ENCODE data around the gene ROBO2. TPM values are rescaled to one million over a fixed set of nuclear protein-coding genes. Genes with fewer than 3 reads are reported as not detected.

ROBO2 gene
- polyA plus RNA-seq, 1 donor from 2014 or later: 55.5 TPM

DNA sequence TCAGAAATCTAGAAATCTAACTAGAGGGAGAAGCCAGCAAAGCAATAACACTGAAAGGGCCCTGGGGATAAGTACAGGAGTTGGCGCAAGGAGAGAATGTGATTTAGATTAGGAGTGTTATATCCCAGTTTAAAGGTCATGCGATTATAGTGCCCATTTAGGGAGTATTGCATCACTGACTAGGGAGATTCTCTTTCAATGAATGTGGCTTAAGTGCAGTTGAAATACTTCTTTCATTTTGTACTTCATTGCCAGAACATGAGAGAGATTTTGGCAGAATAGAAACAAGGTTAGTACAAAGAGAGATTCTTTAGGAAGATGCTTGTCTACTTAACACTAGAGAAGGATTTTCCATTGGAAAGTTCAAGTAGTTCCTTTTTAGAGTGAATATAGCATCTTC, 13.9 kb downstream of the ROBO2 start:
- Histone ChIP-seq H3K9ac (ENCODE audit: low read length) (no peak overlapping the region), H2AFZ (ENCODE audit: low read depth, low read length) (no peak overlapping the region), H3K79me2 (replicated peaks; ENCODE audit: insufficient read depth, low read length) (peaks cover 26% of the 10 kb centered on the region), H4K20me1 (ENCODE audit: insufficient read depth) (no peaks in the 10 kb centered on the region), H3F3A (ENCODE audit: insufficient read depth, low read length, poor library complexity, severe bottlenecking) (no peaks in the 10 kb centered on the region), H3K9me3 (ENCODE audit: low read length) (no peaks in the 10 kb centered on the region), H3K4me3 (ENCODE audit: low read length) (no peak overlapping the region), H3K9me2 (ENCODE audit: insufficient read depth, low read length) (no peaks in the 10 kb centered on the region), H3K27ac (ENCODE audit: low read length) (no peak overlapping the region), H3K4me2 (ENCODE audit: low read length) (no peak overlapping the region), H3K27me3 (ENCODE audit: insufficient read depth, low read depth, low read length) (no peaks in the 10 kb centered on the region), H3K36me3 (ENCODE audit: insufficient read depth, low read length) (no peaks in the 10 kb centered on the region)
- TF ChIP-seq SMC3 (conservative IDR thresholded peaks at IDR 0.05; ENCODE audit: poor library complexity) (no peak), EZH2 (IDR thresholded peaks at IDR 0.05; ENCODE audit: borderline replicate concordance, insufficient read depth, low read length, poor library complexity, severe bottlenecking) (no peak), POLR2AphosphoS5 (IDR thresholded peaks at IDR 0.05) (no peak), EP300 (conservative IDR thresholded peaks at IDR 0.05; ENCODE audit: poor library complexity, severe bottlenecking) (no peak), MXI1 (conservative IDR thresholded peaks at IDR 0.05; ENCODE audit: poor library complexity, severe bottlenecking) (no peak), RAD21 (conservative IDR thresholded peaks at IDR 0.05) (no peak)
- TF ChIP-seq, protein P1, sequence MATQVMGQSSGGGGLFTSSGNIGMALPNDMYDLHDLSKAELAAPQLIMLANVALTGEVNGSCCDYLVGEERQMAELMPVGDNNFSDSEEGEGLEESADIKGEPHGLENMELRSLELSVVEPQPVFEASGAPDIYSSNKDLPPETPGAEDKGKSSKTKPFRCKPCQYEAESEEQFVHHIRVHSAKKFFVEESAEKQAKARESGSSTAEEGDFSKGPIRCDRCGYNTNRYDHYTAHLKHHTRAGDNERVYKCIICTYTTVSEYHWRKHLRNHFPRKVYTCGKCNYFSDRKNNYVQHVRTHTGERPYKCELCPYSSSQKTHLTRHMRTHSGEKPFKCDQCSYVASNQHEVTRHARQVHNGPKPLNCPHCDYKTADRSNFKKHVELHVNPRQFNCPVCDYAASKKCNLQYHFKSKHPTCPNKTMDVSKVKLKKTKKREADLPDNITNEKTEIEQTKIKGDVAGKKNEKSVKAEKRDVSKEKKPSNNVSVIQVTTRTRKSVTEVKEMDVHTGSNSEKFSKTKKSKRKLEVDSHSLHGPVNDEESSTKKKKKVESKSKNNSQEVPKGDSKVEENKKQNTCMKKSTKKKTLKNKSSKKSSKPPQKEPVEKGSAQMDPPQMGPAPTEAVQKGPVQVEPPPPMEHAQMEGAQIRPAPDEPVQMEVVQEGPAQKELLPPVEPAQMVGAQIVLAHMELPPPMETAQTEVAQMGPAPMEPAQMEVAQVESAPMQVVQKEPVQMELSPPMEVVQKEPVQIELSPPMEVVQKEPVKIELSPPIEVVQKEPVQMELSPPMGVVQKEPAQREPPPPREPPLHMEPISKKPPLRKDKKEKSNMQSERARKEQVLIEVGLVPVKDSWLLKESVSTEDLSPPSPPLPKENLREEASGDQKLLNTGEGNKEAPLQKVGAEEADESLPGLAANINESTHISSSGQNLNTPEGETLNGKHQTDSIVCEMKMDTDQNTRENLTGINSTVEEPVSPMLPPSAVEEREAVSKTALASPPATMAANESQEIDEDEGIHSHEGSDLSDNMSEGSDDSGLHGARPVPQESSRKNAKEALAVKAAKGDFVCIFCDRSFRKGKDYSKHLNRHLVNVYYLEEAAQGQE (IDR thresholded peaks at IDR 0.05; ENCODE audit: borderline replicate concordance): no peak
- TF ChIP-seq, protein P2, sequence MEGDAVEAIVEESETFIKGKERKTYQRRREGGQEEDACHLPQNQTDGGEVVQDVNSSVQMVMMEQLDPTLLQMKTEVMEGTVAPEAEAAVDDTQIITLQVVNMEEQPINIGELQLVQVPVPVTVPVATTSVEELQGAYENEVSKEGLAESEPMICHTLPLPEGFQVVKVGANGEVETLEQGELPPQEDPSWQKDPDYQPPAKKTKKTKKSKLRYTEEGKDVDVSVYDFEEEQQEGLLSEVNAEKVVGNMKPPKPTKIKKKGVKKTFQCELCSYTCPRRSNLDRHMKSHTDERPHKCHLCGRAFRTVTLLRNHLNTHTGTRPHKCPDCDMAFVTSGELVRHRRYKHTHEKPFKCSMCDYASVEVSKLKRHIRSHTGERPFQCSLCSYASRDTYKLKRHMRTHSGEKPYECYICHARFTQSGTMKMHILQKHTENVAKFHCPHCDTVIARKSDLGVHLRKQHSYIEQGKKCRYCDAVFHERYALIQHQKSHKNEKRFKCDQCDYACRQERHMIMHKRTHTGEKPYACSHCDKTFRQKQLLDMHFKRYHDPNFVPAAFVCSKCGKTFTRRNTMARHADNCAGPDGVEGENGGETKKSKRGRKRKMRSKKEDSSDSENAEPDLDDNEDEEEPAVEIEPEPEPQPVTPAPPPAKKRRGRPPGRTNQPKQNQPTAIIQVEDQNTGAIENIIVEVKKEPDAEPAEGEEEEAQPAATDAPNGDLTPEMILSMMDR (IDR thresholded peaks at IDR 0.05; ENCODE audit: poor library complexity, severe bottlenecking): no peak

DNA sequence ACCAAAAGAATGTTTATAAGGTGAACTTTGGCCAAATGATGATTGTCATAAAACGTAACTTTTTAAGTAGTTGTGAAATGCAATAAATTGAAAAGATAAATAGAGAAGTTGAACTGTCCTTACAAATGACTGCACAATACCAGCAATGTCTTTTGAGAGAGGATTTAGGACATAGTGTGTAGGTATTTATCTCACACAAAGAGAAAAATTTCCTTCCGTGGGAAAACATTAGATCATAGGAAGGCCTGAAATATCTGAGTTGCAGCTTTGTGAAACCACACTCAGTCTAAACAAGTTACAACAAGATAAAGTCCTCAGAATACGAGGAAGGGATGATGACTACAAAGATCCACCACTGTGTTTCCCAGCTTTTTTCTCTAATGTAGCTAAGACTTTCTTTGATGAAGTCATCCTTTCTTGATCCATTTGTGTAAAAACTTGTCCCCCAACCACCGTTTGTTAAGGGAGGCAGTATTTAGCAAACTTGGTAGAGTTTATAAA, 16.0 kb downstream of the ROBO2 start:
- no peak overlapping the region for H2AFZ ChIP-seq (ENCODE audit: low read depth, low read length)
- TF ChIP-seq, protein P2 (IDR thresholded peaks at IDR 0.05; ENCODE audit: poor library complexity, severe bottlenecking): no peak
- no peak for TF ChIP-seq MXI1 (conservative IDR thresholded peaks at IDR 0.05; ENCODE audit: poor library complexity, severe bottlenecking)
- TF ChIP-seq POLR2AphosphoS5 (IDR thresholded peaks at IDR 0.05): no peak
- no peak for TF ChIP-seq RAD21 (conservative IDR thresholded peaks at IDR 0.05)
- no peak for TF ChIP-seq EP300 (conservative IDR thresholded peaks at IDR 0.05; ENCODE audit: poor library complexity, severe bottlenecking)
- TF ChIP-seq EZH2 (IDR thresholded peaks at IDR 0.05; ENCODE audit: borderline replicate concordance, insufficient read depth, low read length, poor library complexity, severe bottlenecking): no peak
- no peak for TF ChIP-seq TAF1 (IDR thresholded peaks at IDR 0.05; ENCODE audit: low read depth)
- TF ChIP-seq, protein P1 (IDR thresholded peaks at IDR 0.05; ENCODE audit: borderline replicate concordance): no peak
- no peak for TF ChIP-seq SMC3 (conservative IDR thresholded peaks at IDR 0.05; ENCODE audit: poor library complexity)

More for the DNA sequence above, 16.0 kb downstream of the ROBO2 start:
- H3K79me2 ChIP-seq (replicated peaks; ENCODE audit: insufficient read depth, low read length): peaks cover 18% of the 10 kb centered on the region
- no peaks in the 10 kb centered on the region for H3K27me3 ChIP-seq (ENCODE audit: insufficient read depth, low read depth, low read length)
- H3K4me2 ChIP-seq (ENCODE audit: low read length): no peak overlapping the region
- H4K20me1 ChIP-seq (ENCODE audit: insufficient read depth): no peaks in the 10 kb centered on the region
- H3K27ac ChIP-seq (ENCODE audit: low read length): no peak overlapping the region
- no peak overlapping the region for H3K9ac ChIP-seq (ENCODE audit: low read length)
- no peaks in the 10 kb centered on the region for H3K9me2 ChIP-seq (ENCODE audit: insufficient read depth, low read length)
- H3K36me3 ChIP-seq (ENCODE audit: insufficient read depth, low read length): no peaks in the 10 kb centered on the region
- no peak overlapping the region for H3K4me3 ChIP-seq (ENCODE audit: low read length)
- H3F3A ChIP-seq (ENCODE audit: insufficient read depth, low read length, poor library complexity, severe bottlenecking): no peaks in the 10 kb centered on the region
- H3K9me3 ChIP-seq (ENCODE audit: low read length): no peaks in the 10 kb centered on the region
